B cell (primary cell): Measurements from ENCODE around the gene KCNJ1.

Experiments used
- EZH2 ChIP-seq: IDR thresholded peaks from 2 replicates; pipeline ENCODE4 v1.6.1; 2012; ENCODE audit warnings: borderline replicate concordance, low read depth, mild to moderate bottlenecking, moderate library complexity, low read length; ENCODE audit not compliant: insufficient read depth, poor library complexity, severe bottlenecking
- TF ChIP-seq, protein P1 (sequence below): fragments of 200-600 bp; IDR thresholded peaks from one replicate; pipeline ENCODE4 v1.8.0; 2022; ENCODE audit warnings: antibody characterized with exemption, mild to moderate bottlenecking

DNA sequence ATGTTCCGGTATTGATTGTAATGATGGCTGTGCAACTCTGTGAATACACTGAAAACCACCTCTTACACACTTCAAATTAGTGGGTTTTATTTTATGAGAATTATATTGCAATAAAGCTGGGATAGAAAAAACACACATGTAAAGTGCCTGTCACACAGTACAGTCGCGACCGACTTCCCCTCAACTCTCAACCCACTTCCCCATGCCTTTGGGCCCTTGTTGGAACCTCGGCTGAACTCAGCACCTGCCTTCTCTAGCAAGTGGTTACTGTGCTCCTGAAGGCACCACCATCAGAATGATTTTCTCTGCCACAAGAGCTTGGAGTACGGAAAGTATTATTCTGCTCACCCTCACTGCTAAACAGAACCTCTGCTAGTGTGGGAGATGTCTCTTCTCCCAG, 13.5 kb downstream of the KCNJ1 start:
- no peak for TF ChIP-seq EZH2
- TF ChIP-seq, protein P1, sequence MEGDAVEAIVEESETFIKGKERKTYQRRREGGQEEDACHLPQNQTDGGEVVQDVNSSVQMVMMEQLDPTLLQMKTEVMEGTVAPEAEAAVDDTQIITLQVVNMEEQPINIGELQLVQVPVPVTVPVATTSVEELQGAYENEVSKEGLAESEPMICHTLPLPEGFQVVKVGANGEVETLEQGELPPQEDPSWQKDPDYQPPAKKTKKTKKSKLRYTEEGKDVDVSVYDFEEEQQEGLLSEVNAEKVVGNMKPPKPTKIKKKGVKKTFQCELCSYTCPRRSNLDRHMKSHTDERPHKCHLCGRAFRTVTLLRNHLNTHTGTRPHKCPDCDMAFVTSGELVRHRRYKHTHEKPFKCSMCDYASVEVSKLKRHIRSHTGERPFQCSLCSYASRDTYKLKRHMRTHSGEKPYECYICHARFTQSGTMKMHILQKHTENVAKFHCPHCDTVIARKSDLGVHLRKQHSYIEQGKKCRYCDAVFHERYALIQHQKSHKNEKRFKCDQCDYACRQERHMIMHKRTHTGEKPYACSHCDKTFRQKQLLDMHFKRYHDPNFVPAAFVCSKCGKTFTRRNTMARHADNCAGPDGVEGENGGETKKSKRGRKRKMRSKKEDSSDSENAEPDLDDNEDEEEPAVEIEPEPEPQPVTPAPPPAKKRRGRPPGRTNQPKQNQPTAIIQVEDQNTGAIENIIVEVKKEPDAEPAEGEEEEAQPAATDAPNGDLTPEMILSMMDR, result no peak
